HepG2 (cell line): ENCODE results near the gene C1QTNF3. TPM values are rescaled to one million over a fixed set of nuclear protein-coding genes. Genes with fewer than 3 reads are reported as not detected.

Experiments used
- ATAC-seq: fragments of 200-7000 bp; cut with Tn5 transposase; 3 replicates; pipeline ENCODE4 v1.9.1; 2020; ENCODE audit warnings: mild to moderate bottlenecking, moderate library complexity
- BruUV-seq: library from RNA; stranded (reverse); fragments of 400-500 nt; replicated peaks from 2 replicates; lab custom pipeline; 2021; lab: Mats Ljungman, UMichigan
- CTCF ChIA-PET: fragments of 300-600 bp; formaldehyde crosslinking; extraction: SDS; loops from one replicate; lab custom pipeline; 2021; ENCODE audit warnings: low total read pairs, inconsistent platforms, low intra/inter-chr PET ratio; lab: Yijun Ruan, JAX
- POLR2A ChIA-PET: fragments of 350-600 bp; sonication (Branson Sonifier 250); formaldehyde crosslinking; loops from one replicate; lab custom pipeline; 2020; ENCODE audit warnings: antibody characterized with exemption, inconsistent platforms; lab: Yijun Ruan, JAX
- DNase-seq: peaks from one replicate; pipeline ENCODE4 v3.0.0-alpha.2; 2015; ENCODE audit warnings: low spot score
- FAIRE-seq: peaks from 3 replicates; lab custom pipeline; 2011; peaks lifted over from hg19 to GRCh38; lab: Jason Lieb, UNC
- H2AFZ ChIP-seq: one replicate; pipeline ENCODE4 v1.6.1; 2011; ENCODE audit warnings: low read length, inconsistent platforms
- H3K27ac ChIP-seq: fragments of 300-600 bp; 3 replicates; pipeline ENCODE4 v1.8.0; 2011; ENCODE audit warnings: mixed run types, mild to moderate bottlenecking, mixed read lengths, low read length, inconsistent platforms; ENCODE audit not compliant: insufficient read depth; ENCODE audit errors: extremely low read length
- H3K27me3 ChIP-seq, 2 experiments: fragments of 200-600 bp in 1 of 2; 2 replicates in 1 of 2; 3 replicates in 1 of 2; pipeline versions ENCODE4 v1.6.0 to v1.8.0; 2011; ENCODE audit warnings: low read length in 2 of 2, mild to moderate bottlenecking in 2 of 2, moderate library complexity in 2 of 2, inconsistent platforms in 1 of 2; ENCODE audit not compliant: insufficient read depth in 2 of 2, control insufficient read depth in 1 of 2
- H3K36me3 ChIP-seq, 2 experiments: fragments of 200-600 bp in 1 of 2; replicated peaks in 1 of 2; 2 replicates in 1 of 2; 3 replicates in 1 of 2; pipeline versions ENCODE4 v1.5.1 to v1.8.0; 2011; ENCODE audit warnings: low read length in 2 of 2, inconsistent platforms in 1 of 2; ENCODE audit not compliant: insufficient read depth in 2 of 2, control insufficient read depth in 1 of 2
- H3K4me1 ChIP-seq: 2 replicates; pipeline ENCODE4 v1.5.1; 2012; ENCODE audit warnings: low read length, inconsistent platforms; ENCODE audit not compliant: insufficient read depth
- H3K4me2 ChIP-seq: 2 replicates; pipeline ENCODE4 v1.6.0; 2011; ENCODE audit warnings: low read depth, low read length, inconsistent platforms
- H3K4me3 ChIP-seq, 3 experiments: fragments of 200-600 bp in 1 of 3; sonication (generic), shearing (Covaris generic) in 1 of 3; replicated peaks in 1 of 3; 2 replicates each; pipeline ENCODE4 v1.5.1; 2011 to 2016; ENCODE audit warnings: low read length in 3 of 3, inconsistent platforms in 2 of 3, low read depth in 2 of 3, mild to moderate bottlenecking in 2 of 3, control low read depth in 1 of 3, mixed read lengths in 1 of 3; ENCODE audit not compliant: insufficient read depth in 1 of 3
- H3K79me2 ChIP-seq: one replicate; pipeline ENCODE4 v1.6.1; 2011; ENCODE audit warnings: low read length, inconsistent platforms; ENCODE audit not compliant: insufficient read depth
- H3K9ac ChIP-seq: 2 replicates; pipeline ENCODE4 v1.6.0; 2011; ENCODE audit warnings: mild to moderate bottlenecking, low read depth, low read length, inconsistent platforms; ENCODE audit not compliant: insufficient read depth
- H3K9me3 ChIP-seq: 2 replicates; pipeline ENCODE4 v1.5.1; 2012; ENCODE audit warnings: mild to moderate bottlenecking, low read length
- H4K20me1 ChIP-seq: 2 replicates; pipeline ENCODE4 v1.6.0; 2011; ENCODE audit warnings: inconsistent platforms, mild to moderate bottlenecking, low read length, moderate library complexity; ENCODE audit not compliant: insufficient read depth
- E2F1 ChIP-seq: sonication (generic); formaldehyde crosslinking; IDR thresholded peaks from 2 replicates; pipeline ENCODE4 v1.5.0; 2020; ENCODE audit warnings: missing genetic modification reagents
- FUBP1 ChIP-seq: sonication (generic); formaldehyde crosslinking; IDR thresholded peaks from 2 replicates; pipeline ENCODE4 v1.5.1; 2020; ENCODE audit warnings: missing genetic modification reagents, mild to moderate bottlenecking, borderline replicate concordance
- KAT2B ChIP-seq: fragments of 150-350 bp; IDR thresholded peaks from 2 replicates; pipeline ENCODE4 v1.6.1; 2014; ENCODE audit warnings: low read depth, low read length, borderline replicate concordance
- LCORL ChIP-seq, 2 experiments: fragments of 450-650 bp in 1 of 2; sonication (generic) in 1 of 2; formaldehyde crosslinking in 1 of 2; IDR thresholded peaks; 2 replicates each; pipeline versions ENCODE4 v1.5.0 to v1.6.1; 2017 to 2020; ENCODE audit warnings: antibody characterized with exemption in 1 of 2, missing genetic modification reagents in 1 of 2
- NPAS2 ChIP-seq: sonication (generic); formaldehyde crosslinking; IDR thresholded peaks from 2 replicates; pipeline ENCODE4 v1.8.0; 2022; ENCODE audit warnings: mild to moderate bottlenecking, missing genetic modification reagents, borderline replicate concordance
- PTBP1 ChIP-seq: fragments of 200-400 bp; formaldehyde crosslinking; IDR thresholded peaks from 2 replicates; pipeline ENCODE4 v1.6.1; 2018; ENCODE audit warnings: low read length, low read depth; ENCODE audit not compliant: poor library complexity, severe bottlenecking
- TFDP2 ChIP-seq: sonication (generic); formaldehyde crosslinking; IDR thresholded peaks from 2 replicates; pipeline ENCODE4 v1.4.0; 2020; ENCODE audit warnings: missing genetic modification reagents
- ZBTB8A ChIP-seq: sonication (generic); formaldehyde crosslinking; IDR thresholded peaks from 2 replicates; pipeline ENCODE4 v1.4.0; 2020; ENCODE audit warnings: mild to moderate bottlenecking, low read depth, missing genetic modification reagents, borderline replicate concordance
- ZNF24 ChIP-seq: fragments of 450-650 bp; IDR thresholded peaks from 2 replicates; pipeline ENCODE4 v1.6.1; 2017; ENCODE audit warnings: antibody characterized with exemption, mild to moderate bottlenecking
- ZNF337 ChIP-seq: sonication (generic); formaldehyde crosslinking; IDR thresholded peaks from 2 replicates; pipeline ENCODE4 v1.5.1; 2020; ENCODE audit warnings: missing genetic modification reagents, low read depth, mild to moderate bottlenecking, borderline replicate concordance
- ZNF382 ChIP-seq: sonication (generic); formaldehyde crosslinking; IDR thresholded peaks from 2 replicates; pipeline ENCODE4 v1.5.0; 2020; ENCODE audit warnings: missing genetic modification reagents, mild to moderate bottlenecking, borderline replicate concordance
- ZNF777 ChIP-seq: sonication (generic); formaldehyde crosslinking; IDR thresholded peaks from 2 replicates; pipeline ENCODE4 v1.4.0; 2020; ENCODE audit warnings: missing genetic modification reagents
- ZSCAN9 ChIP-seq: IDR thresholded peaks from 2 replicates; pipeline ENCODE4 v1.6.1; 2016; ENCODE audit warnings: borderline replicate concordance
- WGBS: methylation state at CpG from one replicate; pipeline ENCODE4 v1.1.6; 2017; ENCODE audit warnings: low lambda C conversion rate; 5-methylcytosine and 5-hydroxymethylcytosine counted together
- in situ Hi-C: cut with HindIII; loops from 2 replicates; pipeline ENCODE4 v1.10.0; 2017; ENCODE audit warnings: low pct_unique_long_range_greater_than_20kb; ENCODE audit not compliant: extremely low pct_ligation_motif_present
- intact Hi-C: fragments of 100-400 bp; cut with micrococcal nuclease; formaldehyde crosslinking; loops from one replicate; pipeline ENCODE4 v1.10.0; 2022; ENCODE audit not compliant: unreplicated experiment
- polyA plus RNA-seq, 8 experiments: library from polyadenylated mRNA; depleted of rRNA in 3 of 8; stranded (reverse) in 7 of 8; unstranded in 1 of 8; fragments of >200 nt; fragmentation: Illumina TruSeq in 4 of 8; extraction: Trizol in 4 of 8; gene quantifications; 2 replicates each; pipeline versions ENCODE4 v1.2.1 to v1.2.3, GENCODE V29; 2011 to 2016; ENCODE audit warnings: low read depth in 4 of 8, missing spikeins in 1 of 8, mixed read lengths in 1 of 8; ENCODE audit not compliant: insufficient read depth in 1 of 8
- total RNA-seq, 5 experiments: library from RNA; depleted of rRNA; stranded (reverse); fragments of >200 nt; fragmentation: Illumina TruSeq; extraction: Trizol; gene quantifications; 2 replicates each; pipeline ENCODE4 v1.2.3, GENCODE V29; 2016; ENCODE audit warnings: low read depth in 1 of 5

Gene C1QTNF3
- total and polyA plus RNA-seq, 2 of the 13 experiments (the other 11 are each of a cell fraction or from before 2014, with no cell fraction given), result 3.3 to 10.8 TPM

- TF ChIP-seq ZNF382 (CRISPR knock-in tag) (no peak), PTBP1 (no peak), KAT2B (no peak), TFDP2 (no peak), LCORL (IDR thresholded peaks at IDR 0.05) (no peak), LCORL (CRISPR knock-in tag; IDR thresholded peaks at IDR 0.05) (no peak), ZBTB8A (CRISPR knock-in tag) (no peak), ZNF777 (no peak)
These were observed 19.0 kb upstream of the C1QTNF3 start (continued) for GRCh38 chr5:34061993-34062392.

- DNase-seq (no peak), FAIRE-seq (no peak), ATAC-seq (no peak)
- Histone ChIP-seq H3K9me3 (peaks cover 6% of the 10 kb centered on the region; the same call in 1 of the 2 replicates), H3K9ac (no peak overlapping the region), H3K4me2 (no peak overlapping the region), H4K20me1 (no peaks in the 10 kb centered on the region), H3K36me3 (peaks cover 2 to 5% of the 10 kb centered on the region in 2 experiments; a peak in 3 of 5 replicates), H3K79me2 (no peaks in the 10 kb centered on the region), H3K4me3 (no peak overlapping the region), H2AFZ (no peak overlapping the region), H3K27me3 (no peaks in the 10 kb centered on the region), H3K27ac (no peak overlapping the region), H3K4me1 (peaks cover 25% of the 10 kb centered on the region)
- POLR2A ChIA-PET, result no interaction called here
- in situ Hi-C loops, result no loop called here
- WGBS, result 100% methylated on average over 1 of the region's 1 CpG
- no TSS peak for BruUV-seq
- intact Hi-C loops, result no loop called here
- CTCF ChIA-PET, result no interaction called here
- no peak for TF ChIP-seq ZNF24
- no peak for TF ChIP-seq FUBP1 (CRISPR knock-in tag)
- no peak for TF ChIP-seq ZNF337 (CRISPR knock-in tag)
- TF ChIP-seq E2F1 (CRISPR knock-in tag), result no peak
- no peak for TF ChIP-seq ZSCAN9 (CRISPR knock-in tag)
- TF ChIP-seq NPAS2 (CRISPR knock-in tag), result no peak
These were observed 17.0 kb upstream of the C1QTNF3 start for GRCh38 chr5:34059977-34060376.
